H54 (cell line): Measurements from ENCODE around the gene SEC61A2.

Experiments
- DNase-seq: peaks from one replicate; pipeline ENCODE4 v3.0.0; 2011; ENCODE audit warnings: low spot score, mixed read lengths; ENCODE audit not compliant: insufficient read length
- FAIRE-seq: peaks from 3 replicates; lab custom pipeline; 2011; peaks lifted over from hg19 to GRCh38; lab: Jason Lieb, UNC
- POLR2A ChIP-seq: IDR thresholded peaks from 2 replicates; pipeline ENCODE4 v1.6.1; 2011; ENCODE audit warnings: low read depth, mild to moderate bottlenecking, low read length

The SEC61A2 gene

GRCh38 chr10:12196531-12197211, 67.2 kb downstream of the SEC61A2 start:
- TF ChIP-seq POLR2A = no peak
- FAIRE-seq (no peak), DNase-seq (no peak)

- FAIRE-seq (no peak), DNase-seq (no peak)
- no peak for TF ChIP-seq POLR2A
Measured at GRCh38 chr10:12198156-12198555, 68.7 kb downstream of the SEC61A2 start.

GRCh38 chr10:12200850-12201249, 71.4 kb downstream of the SEC61A2 start:
- no peak for TF ChIP-seq POLR2A
- no peak for FAIRE-seq
- no peak for DNase-seq

GRCh38 chr10:12201543-12201942, 72.1 kb downstream of the SEC61A2 start:
- DNase-seq (no peak), FAIRE-seq (no peak)
- no peak for TF ChIP-seq POLR2A

GRCh38 chr10:12202226-12202625, 72.7 kb downstream of the SEC61A2 start:
- no peak for TF ChIP-seq POLR2A
- DNase-seq = no peak
- FAIRE-seq = no peak

GRCh38 chr10:12205082-12205481, 75.6 kb downstream of the SEC61A2 start:
- no peak for TF ChIP-seq POLR2A
- FAIRE-seq (no peak), DNase-seq (no peak)

DNA sequence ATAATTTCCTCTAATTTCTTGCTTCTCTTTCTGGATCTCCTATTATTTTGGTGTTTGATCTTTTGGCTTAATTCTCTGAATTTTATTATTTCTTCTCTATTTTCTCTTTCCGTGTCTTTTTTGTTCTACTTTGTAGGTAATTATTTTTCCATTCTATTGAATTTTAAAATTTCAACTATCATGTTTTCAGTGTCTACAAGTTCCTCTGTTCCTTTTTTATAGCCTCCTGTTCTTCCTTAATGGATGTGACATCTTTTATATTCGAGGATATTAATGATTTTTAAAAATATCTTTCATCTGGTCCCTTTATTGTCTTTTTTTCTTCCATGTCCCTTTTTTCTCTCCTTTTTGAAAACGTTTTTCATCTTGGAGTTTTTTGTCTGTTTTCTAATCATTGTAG, 77.6 kb downstream of the SEC61A2 start:
- FAIRE-seq = no peak
- no peak for DNase-seq
- TF ChIP-seq POLR2A = no peak

GRCh38 chr10:12208460-12208859, 79.0 kb downstream of the SEC61A2 start:
- TF ChIP-seq POLR2A = no peak
- FAIRE-seq (no peak), DNase-seq (no peak)

GRCh38 chr10:12212454-12212853, 83.0 kb downstream of the SEC61A2 start:
- DNase-seq (no peak), FAIRE-seq (no peak)
- TF ChIP-seq POLR2A = no peak

DNA sequence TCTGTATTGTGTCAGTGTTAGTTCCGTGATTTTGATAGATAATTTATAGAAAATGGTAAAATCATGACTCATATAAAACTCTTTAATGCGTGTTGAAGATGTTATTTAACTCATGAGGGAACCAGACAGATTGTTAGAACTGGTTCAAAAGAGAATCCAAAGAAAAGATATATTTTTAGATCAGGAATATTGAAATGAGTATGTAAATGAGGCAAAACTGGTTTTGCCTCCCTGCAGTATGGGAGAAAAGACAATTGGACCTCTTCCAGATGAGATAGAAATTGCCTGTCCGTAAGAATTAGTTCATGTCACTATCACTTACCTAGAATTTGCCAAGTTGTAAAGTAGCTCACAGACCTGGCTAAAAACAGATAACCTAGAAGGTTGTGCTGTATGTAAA, 84.1 kb downstream of the SEC61A2 start:
- FAIRE-seq = no peak
- DNase-seq = no peak
- TF ChIP-seq POLR2A = no peak

DNA sequence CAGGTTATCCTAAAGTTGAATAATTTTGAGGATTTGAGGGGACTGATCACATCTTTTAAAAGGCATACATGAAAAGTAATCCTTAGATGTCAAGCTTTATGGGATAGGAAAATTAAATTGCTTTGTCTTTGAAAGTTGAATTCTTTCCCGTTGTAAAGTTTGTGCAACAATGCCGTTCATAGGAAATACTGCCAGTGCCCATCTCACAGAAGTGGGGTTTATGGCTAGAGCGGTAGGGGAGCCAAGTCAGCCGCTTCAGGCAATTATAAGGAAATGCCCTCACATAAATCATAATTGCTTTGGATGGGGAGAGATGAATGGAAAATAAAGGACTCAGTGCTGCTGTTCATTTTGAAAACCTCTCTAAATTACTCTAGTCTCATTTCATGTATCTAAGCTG, 84.6 kb downstream of the SEC61A2 start:
- no peak for TF ChIP-seq POLR2A
- FAIRE-seq = no peak
- DNase-seq = no peak

DNA sequence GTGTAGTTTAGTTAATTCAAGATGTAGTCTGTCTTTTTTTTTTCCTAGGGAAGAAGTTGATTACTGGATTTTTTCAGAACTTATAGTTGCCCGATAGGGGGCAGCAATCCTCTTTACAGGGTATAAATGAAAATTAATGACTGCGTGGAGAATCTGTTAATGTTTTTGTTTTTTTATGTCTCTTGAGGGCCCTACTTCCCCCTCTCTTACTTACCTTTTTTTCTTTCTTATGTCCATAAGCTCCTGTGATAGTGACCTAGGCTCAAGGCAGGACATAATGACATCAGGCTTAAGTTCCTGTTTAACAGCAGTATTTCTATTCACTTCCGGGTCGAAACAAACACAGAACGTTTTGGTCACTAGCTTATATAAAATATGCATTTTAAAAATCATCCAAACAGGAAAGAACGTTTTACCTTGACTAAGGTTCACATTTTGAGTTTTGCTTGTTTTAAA, 85.3 kb downstream of the SEC61A2 start:
- DNase-seq = no peak
- peak; percentile 38 for FAIRE-seq
- no peak for TF ChIP-seq POLR2A
